ENCODE measurements around the gene CD27. TPM values are rescaled to one million over a fixed set of nuclear protein-coding genes. Genes with fewer than 3 reads are reported as not detected.
"Not testable (repeated sequence)": the region's sequence is repeated elsewhere in the genome, so short reads cannot be mapped to it uniquely, and the experiment has no call there.

The CD27 gene
- total and polyA plus RNA-seq, 9 donors, result 0.34 to 0.87 (median 0.55) TPM; not detected in 2

DNA sequence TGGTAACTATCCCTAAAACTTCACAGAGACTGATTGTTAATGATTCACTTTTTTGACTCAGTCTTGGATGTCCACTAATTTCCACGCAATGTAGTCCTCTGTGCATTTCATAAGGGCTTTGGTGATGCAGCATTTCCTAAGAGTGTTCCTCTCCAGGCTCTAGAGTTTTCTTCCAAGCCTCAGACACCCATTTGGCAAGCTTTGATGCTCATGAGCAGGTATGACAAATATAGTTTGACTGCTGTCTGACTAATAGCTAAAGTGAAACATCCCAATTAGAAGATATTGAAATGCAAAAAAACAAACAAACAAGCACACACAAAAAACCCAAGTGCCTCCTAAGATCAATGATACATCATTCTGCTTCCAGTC is 27.2 kb downstream of the CD27 start:
- no peak for DNase-seq
- Histone ChIP-seq H3K9me3 (no peaks in the 10 kb centered on the region), H3K4me1 (ENCODE audit: insufficient read depth) (peaks cover 3% of the 10 kb centered on the region), H3K4me3 (no peak overlapping the region), H3K27me3 (no peaks in the 10 kb centered on the region), H3K36me3 (no peaks in the 10 kb centered on the region), H3K27ac (no peak overlapping the region)
- TF ChIP-seq, protein P1, sequence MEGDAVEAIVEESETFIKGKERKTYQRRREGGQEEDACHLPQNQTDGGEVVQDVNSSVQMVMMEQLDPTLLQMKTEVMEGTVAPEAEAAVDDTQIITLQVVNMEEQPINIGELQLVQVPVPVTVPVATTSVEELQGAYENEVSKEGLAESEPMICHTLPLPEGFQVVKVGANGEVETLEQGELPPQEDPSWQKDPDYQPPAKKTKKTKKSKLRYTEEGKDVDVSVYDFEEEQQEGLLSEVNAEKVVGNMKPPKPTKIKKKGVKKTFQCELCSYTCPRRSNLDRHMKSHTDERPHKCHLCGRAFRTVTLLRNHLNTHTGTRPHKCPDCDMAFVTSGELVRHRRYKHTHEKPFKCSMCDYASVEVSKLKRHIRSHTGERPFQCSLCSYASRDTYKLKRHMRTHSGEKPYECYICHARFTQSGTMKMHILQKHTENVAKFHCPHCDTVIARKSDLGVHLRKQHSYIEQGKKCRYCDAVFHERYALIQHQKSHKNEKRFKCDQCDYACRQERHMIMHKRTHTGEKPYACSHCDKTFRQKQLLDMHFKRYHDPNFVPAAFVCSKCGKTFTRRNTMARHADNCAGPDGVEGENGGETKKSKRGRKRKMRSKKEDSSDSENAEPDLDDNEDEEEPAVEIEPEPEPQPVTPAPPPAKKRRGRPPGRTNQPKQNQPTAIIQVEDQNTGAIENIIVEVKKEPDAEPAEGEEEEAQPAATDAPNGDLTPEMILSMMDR (IDR thresholded peaks at IDR 0.05), result no peak
- TF ChIP-seq POLR2A (IDR thresholded peaks at IDR 0.05) (no peak), EP300 (IDR thresholded peaks at IDR 0.05) (no peak)
- 74 to 82% (median 79%) methylated on average over 1 of the region's 1 CpG for WGBS, 3 donors
- intact Hi-C loops (cut with DNase I), result no loop called here

DNA sequence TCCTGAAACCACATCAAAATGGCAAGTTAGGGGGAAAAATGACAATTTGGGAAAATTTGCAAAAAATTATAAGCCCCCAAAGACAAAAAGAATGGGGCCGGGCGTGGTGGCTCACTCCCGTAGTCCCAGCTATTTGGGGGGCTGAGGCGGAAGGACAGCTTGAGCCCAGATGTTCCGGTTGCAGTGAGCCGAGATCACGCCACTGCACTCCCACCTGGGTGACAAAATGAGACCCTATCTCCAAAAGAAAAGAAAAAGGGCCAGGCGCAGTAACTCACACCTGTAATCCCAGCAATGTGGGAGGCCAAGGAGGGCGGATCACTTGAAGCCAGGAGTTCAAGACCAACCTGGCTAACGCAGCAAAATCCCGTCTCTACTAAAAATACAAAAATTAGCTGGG is 27.7 kb downstream of the CD27 start:
- Histone ChIP-seq H3K36me3 (no peaks in the 10 kb centered on the region), H3K4me1 (ENCODE audit: insufficient read depth) (peaks cover 3% of the 10 kb centered on the region), H3K27me3 (no peaks in the 10 kb centered on the region), H3K4me3 (no peak overlapping the region), H3K27ac (no peak overlapping the region), H3K9me3 (no peaks in the 10 kb centered on the region)
- 60 to 66% (median 64%) methylated on average over 11 of the region's 11 CpGs for WGBS, 3 donors
- DNase-seq, result no peak
- intact Hi-C loops (cut with DNase I), result no loop called here
- TF ChIP-seq, protein P1 (IDR thresholded peaks at IDR 0.05), result no peak
- no peak for TF ChIP-seq EP300 (IDR thresholded peaks at IDR 0.05)

DNA sequence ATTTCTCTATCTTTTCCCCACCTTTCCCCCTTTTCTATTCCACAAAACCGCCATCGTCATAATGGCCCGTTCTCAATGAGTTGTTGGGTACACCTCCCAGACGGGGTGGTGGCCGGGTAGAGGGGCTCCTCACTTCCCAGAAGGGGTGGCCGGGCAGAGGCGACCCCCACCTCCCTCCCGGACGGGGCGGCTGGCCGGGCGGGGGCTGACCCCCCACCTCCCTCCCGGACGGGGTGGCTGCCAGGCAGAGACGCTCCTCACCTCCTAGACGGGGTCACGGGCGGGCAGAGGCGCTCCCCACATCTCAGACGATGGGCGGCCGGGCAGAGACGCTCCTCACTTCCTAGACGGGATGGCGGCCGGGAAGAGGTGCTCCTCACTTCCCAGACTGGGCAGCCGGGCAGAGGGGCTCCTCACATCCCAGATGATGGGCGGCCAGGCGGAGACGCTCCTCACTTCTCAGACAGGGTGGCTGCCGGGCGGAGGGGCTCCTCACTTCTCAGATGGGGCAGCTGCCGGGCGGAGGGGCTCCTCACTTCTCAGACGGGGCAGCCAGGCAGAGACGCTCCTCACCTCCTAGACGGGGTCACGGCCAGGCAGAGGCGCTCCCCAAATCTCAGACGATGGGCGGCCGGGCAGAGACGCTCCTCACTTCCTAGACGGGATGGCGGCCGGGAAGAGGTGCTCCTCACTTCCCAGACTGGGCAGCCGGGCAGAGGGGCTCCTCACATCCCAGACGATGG is 30.6 kb downstream of the CD27 start:
- DNase-seq; H3K36me3 ChIP-seq; H3K4me1 ChIP-seq (ENCODE audit: insufficient read depth); H3K27me3 ChIP-seq; H3K4me3 ChIP-seq; H3K9me3 ChIP-seq; intact Hi-C loops (cut with DNase I); H3K27ac ChIP-seq: not testable (repeated sequence)
- 86 to 91% (median 89%) methylated on average over 24 to 47 of the region's 48 CpGs for WGBS, 3 donors

DNA sequence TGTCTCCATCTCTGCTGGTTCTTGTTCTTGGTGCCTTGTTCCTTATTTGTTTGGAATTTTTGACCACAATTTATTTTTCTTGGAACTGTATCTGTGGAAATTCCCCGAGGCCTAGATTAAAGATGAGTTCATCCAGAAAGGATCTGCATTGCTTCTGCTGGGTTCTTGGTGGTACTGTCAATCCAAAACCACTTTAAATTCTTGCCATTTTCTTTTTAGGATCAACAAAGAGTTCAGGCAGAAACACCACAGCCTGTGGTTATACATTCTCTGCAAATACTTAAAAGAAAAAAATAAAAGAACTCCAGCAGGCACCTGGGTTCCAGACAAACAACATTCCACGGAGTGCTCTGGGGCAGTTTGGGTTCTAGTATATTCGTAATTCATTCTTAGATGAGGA is 31.7 kb downstream of the CD27 start:
- no peaks in the 10 kb centered on the region for H3K36me3 ChIP-seq
- DNase-seq, result no peak
- no peaks in the 10 kb centered on the region for H3K4me1 ChIP-seq (ENCODE audit: insufficient read depth)
- WGBS, 3 donors, result 42 to 53% (median 43%) methylated on average over 3 of the region's 3 CpGs
- no peaks in the 10 kb centered on the region for H3K27me3 ChIP-seq
- intact Hi-C loops (cut with DNase I), result no loop called here
- no peak overlapping the region for H3K27ac ChIP-seq
- no peaks in the 10 kb centered on the region for H3K9me3 ChIP-seq
- H3K4me3 ChIP-seq, result no peak overlapping the region
- TF ChIP-seq, protein P1 (IDR thresholded peaks at IDR 0.05), result no peak
- no peak for TF ChIP-seq POLR2A (IDR thresholded peaks at IDR 0.05)
- no peak for TF ChIP-seq EP300 (IDR thresholded peaks at IDR 0.05)

DNA sequence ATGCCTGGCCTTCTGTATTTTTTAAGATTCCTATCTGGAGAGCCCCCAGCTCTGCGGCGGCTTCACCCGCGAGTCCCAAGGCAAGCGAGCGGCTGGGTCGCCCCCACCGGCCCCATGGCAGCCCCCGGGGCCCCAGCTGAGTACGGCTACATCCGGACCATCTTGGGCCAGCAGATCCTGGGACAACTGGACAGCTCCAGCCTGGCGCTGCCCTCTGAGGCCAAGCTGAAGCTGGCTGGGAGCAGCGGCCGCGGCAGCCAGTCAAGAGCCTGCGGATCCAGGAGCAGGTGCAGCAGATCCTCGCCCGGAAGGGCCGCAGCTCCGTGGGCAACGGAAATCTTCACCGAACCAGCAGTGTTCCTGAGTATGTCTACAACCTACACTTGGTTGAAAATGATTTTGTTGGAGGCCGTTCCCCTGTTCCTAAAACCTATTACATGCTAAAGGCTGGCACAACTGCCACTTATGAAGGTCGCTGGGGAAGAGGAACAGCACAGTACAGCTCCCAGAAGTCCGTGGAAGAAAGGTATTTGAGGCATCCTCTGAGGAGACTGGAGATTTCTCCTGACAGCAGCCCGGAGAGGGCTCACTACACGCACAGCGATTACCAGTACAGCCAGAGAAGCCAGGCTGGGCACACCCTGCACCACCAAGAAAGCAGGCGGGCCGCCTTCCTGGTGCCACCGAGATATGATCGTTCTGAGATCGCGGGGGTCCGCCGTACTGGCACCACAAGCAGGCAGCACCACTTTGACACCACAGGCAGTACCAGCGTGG is 33.0 kb downstream of the CD27 start:
- H3K9me3 ChIP-seq; DNase-seq; H3K4me3 ChIP-seq; H3K27me3 ChIP-seq; intact Hi-C loops (cut with DNase I); H3K27ac ChIP-seq; H3K36me3 ChIP-seq; H3K4me1 ChIP-seq (ENCODE audit: insufficient read depth): not testable (repeated sequence)
- WGBS, 3 donors, result 91 to 93% (median 92%) methylated on average over 36 to 37 of the region's 37 CpGs
